K562 (cell line): Measurements from ENCODE around the gene GH2. TPM values are rescaled to one million over a fixed set of nuclear protein-coding genes. Genes with fewer than 3 reads are reported as not detected.

Experiments used
- CBFA2T2 ChIP-seq: fragments of 450-650 bp; conservative IDR thresholded peaks from 2 replicates; pipeline ENCODE4 v1.6.1; 2017; ENCODE audit warnings: mild to moderate bottlenecking
- CUX1 ChIP-seq: fragments of 200-800 bp; sonication (Bioruptor generic); IDR thresholded peaks from 2 replicates; pipeline ENCODE4 v1.6.1; 2016; ENCODE audit warnings: missing genetic modification characterization, missing compliant biosample characterization
- FOXK2 ChIP-seq, 2 experiments: fragments of 450-650 bp; IDR thresholded peaks in 1 of 2; conservative IDR thresholded peaks in 1 of 2; 2 replicates each; pipeline ENCODE4 v1.6.1; 2016; ENCODE audit warnings: low read depth in 2 of 2, mild to moderate bottlenecking in 1 of 2
- FUS ChIP-seq: fragments of 200-400 bp; formaldehyde crosslinking; optimal IDR thresholded peaks from 2 replicates; pipeline ENCODE3; 2017; ENCODE audit warnings: low read depth, low read length
- NR4A1 ChIP-seq, 2 experiments: fragments of 250-450 bp in 1 of 2; fragments of 450-650 bp in 1 of 2; sonication (Bioruptor Pico) in 1 of 2; IDR thresholded peaks; 2 replicates each; pipeline versions ENCODE4 v1.4.0 to v1.6.1; 2016 to 2020; ENCODE audit warnings: mild to moderate bottlenecking in 2 of 2, missing compliant biosample characterization in 1 of 2, missing genetic modification characterization in 1 of 2, moderate library complexity in 1 of 2
- RAD51 ChIP-seq: fragments of 450-650 bp; IDR thresholded peaks from 2 replicates; pipeline ENCODE4 v1.7.1; 2016; ENCODE audit warnings: low read depth, mild to moderate bottlenecking, borderline replicate concordance
- THAP12 ChIP-seq: fragments of 250-450 bp; sonication (Bioruptor Pico); IDR thresholded peaks from 2 replicates; pipeline ENCODE4 v1.9.0; 2021; ENCODE audit warnings: mild to moderate bottlenecking, inconsistent platforms
- ZNF277 ChIP-seq: fragments of 250-450 bp; sonication (Bioruptor Pico); IDR thresholded peaks from 2 replicates; pipeline ENCODE4 v1.8.0; 2022; ENCODE audit warnings: inconsistent platforms, mild to moderate bottlenecking, moderate library complexity, borderline replicate concordance
- polyA plus RNA-seq, 8 experiments: library from polyadenylated mRNA; depleted of rRNA in 4 of 8; stranded (reverse) in 5 of 8; unstranded in 3 of 8; fragments of >200 nt; fragmentation: Nextera tagmentation in 2 of 8; fragmentation: Illumina TruSeq in 1 of 8; extraction: Ambion mirVana in 2 of 8; extraction: Trizol in 1 of 8; gene quantifications; 2 replicates each; pipeline versions ENCODE4 v1.2.1 to v1.2.3, GENCODE V29; 2011 to 2014; ENCODE audit warnings: inconsistent platforms in 1 of 8, missing spikeins in 1 of 8
- total RNA-seq, 7 experiments: library from RNA; depleted of rRNA in 6 of 7; stranded (reverse); fragments of >200 nt in 6 of 7; fragmentation: Illumina TruSeq in 2 of 7; extraction: Trizol in 2 of 7; gene quantifications; 2 replicates each; pipeline versions ENCODE4 v1.2.1 to v1.2.3, GENCODE V29; 2011 to 2021; ENCODE audit warnings: low replicate concordance in 1 of 7
- TF ChIP-seq, protein P1 (sequence below): fragments of 250-450 bp; sonication (Bioruptor Pico); IDR thresholded peaks from 2 replicates; pipeline ENCODE4 v1.4.0; 2020; ENCODE audit warnings: mild to moderate bottlenecking, moderate library complexity, borderline replicate concordance
- TF ChIP-seq, protein P2 (sequence below): fragments of 450-650 bp; IDR thresholded peaks from 2 replicates; pipeline ENCODE4 v1.6.1; 2016; ENCODE audit warnings: mild to moderate bottlenecking

GH2 gene
- total and polyA plus RNA-seq, 9 of the 15 experiments (the other 6 are each of a cell fraction or from before 2014, with no cell fraction given) = not detected

DNA sequence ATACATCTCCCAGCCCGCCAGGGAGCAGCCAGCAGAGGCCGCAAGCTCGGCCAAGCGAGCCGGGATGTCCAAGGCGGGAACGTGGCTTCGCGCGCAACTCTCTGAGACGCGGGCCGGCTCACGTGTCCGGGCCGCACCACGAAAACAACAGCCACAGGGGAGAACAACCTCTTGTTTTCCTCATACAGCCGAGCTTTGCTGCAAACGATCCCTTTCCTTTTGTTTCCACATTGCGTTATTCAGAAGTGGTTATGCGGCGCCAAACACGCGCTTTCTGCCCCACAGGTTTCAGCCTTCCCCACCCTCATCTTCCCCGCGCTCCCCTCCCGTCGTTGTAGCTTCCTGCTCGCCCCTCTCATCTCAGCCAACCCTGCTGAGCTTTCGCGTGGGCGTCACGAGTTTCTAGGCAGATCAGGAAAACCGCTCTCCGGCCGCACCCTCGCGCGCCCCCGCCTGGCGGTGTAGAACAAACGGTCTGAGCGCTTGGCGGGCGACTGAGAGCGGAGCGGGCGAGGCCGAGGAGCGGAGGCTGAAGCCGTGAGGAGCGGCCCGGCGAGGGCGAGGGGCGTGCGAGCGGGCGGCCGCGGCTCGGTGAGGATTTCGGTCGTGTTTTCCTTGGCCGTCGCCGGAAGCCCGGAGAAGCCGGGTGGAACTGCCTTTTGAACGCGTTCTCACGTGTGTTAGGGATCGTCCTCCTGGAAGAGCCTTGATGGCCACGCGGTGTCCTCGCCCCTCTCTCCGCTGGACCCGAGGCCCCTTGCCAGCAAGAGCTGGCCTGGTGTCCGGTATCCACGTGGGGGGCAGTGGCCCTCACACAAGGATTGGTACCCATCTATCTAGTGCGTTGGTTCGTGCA is 32.7 kb downstream of the GH2 start (continued):
- peak; percentile 92 for TF ChIP-seq RAD51
- TF ChIP-seq, protein P1, sequence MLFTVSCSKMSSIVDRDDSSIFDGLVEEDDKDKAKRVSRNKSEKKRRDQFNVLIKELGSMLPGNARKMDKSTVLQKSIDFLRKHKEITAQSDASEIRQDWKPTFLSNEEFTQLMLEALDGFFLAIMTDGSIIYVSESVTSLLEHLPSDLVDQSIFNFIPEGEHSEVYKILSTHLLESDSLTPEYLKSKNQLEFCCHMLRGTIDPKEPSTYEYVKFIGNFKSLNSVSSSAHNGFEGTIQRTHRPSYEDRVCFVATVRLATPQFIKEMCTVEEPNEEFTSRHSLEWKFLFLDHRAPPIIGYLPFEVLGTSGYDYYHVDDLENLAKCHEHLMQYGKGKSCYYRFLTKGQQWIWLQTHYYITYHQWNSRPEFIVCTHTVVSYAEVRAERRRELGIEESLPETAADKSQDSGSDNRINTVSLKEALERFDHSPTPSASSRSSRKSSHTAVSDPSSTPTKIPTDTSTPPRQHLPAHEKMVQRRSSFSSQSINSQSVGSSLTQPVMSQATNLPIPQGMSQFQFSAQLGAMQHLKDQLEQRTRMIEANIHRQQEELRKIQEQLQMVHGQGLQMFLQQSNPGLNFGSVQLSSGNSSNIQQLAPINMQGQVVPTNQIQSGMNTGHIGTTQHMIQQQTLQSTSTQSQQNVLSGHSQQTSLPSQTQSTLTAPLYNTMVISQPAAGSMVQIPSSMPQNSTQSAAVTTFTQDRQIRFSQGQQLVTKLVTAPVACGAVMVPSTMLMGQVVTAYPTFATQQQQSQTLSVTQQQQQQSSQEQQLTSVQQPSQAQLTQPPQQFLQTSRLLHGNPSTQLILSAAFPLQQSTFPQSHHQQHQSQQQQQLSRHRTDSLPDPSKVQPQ (CRISPR knock-in tag) = peak; percentile 71; the same call in 1 of the 2 replicates
- TF ChIP-seq FUS = peak; percentile 18
- peak; percentile 76 to 100 for TF ChIP-seq FOXK2 (conservative IDR thresholded peaks at IDR 0.05 in 1 of 2, IDR thresholded peaks at IDR 0.05 in 1 of 2; ENCODE audit: low read depth in 2 of 2)
- TF ChIP-seq THAP12 (CRISPR knock-in tag) = peak; percentile 84; the same call in 1 of the 2 replicates
- no peak for TF ChIP-seq ZNF277 (CRISPR knock-in tag)
- TF ChIP-seq, protein P2, sequence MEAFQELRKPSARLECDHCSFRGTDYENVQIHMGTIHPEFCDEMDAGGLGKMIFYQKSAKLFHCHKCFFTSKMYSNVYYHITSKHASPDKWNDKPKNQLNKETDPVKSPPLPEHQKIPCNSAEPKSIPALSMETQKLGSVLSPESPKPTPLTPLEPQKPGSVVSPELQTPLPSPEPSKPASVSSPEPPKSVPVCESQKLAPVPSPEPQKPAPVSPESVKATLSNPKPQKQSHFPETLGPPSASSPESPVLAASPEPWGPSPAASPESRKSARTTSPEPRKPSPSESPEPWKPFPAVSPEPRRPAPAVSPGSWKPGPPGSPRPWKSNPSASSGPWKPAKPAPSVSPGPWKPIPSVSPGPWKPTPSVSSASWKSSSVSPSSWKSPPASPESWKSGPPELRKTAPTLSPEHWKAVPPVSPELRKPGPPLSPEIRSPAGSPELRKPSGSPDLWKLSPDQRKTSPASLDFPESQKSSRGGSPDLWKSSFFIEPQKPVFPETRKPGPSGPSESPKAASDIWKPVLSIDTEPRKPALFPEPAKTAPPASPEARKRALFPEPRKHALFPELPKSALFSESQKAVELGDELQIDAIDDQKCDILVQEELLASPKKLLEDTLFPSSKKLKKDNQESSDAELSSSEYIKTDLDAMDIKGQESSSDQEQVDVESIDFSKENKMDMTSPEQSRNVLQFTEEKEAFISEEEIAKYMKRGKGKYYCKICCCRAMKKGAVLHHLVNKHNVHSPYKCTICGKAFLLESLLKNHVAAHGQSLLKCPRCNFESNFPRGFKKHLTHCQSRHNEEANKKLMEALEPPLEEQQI = peak; percentile 77
- TF ChIP-seq CUX1 (CRISPR knock-in tag) = no peak
- 0 out of 2 replicates have a peak, but pooled peaks have one; percentile 18 for TF ChIP-seq NR4A1 (CRISPR knock-in tag; IDR thresholded peaks at IDR 0.05)
- TF ChIP-seq NR4A1 (tag; IDR thresholded peaks at IDR 0.05) = peak; percentile 90
- TF ChIP-seq CBFA2T2 = peak; percentile 51; the same call in 1 of the 2 replicates
